ENCODE data around the gene C2orf92.

GRCh38 chr2:97662386-97662894 is 7.1 kb upstream of the C2orf92 start:
- TF ChIP-seq, protein P1, sequence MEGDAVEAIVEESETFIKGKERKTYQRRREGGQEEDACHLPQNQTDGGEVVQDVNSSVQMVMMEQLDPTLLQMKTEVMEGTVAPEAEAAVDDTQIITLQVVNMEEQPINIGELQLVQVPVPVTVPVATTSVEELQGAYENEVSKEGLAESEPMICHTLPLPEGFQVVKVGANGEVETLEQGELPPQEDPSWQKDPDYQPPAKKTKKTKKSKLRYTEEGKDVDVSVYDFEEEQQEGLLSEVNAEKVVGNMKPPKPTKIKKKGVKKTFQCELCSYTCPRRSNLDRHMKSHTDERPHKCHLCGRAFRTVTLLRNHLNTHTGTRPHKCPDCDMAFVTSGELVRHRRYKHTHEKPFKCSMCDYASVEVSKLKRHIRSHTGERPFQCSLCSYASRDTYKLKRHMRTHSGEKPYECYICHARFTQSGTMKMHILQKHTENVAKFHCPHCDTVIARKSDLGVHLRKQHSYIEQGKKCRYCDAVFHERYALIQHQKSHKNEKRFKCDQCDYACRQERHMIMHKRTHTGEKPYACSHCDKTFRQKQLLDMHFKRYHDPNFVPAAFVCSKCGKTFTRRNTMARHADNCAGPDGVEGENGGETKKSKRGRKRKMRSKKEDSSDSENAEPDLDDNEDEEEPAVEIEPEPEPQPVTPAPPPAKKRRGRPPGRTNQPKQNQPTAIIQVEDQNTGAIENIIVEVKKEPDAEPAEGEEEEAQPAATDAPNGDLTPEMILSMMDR (IDR thresholded peaks at IDR 0.05), result no peak
- TF ChIP-seq EZH2phosphoT487 (IDR thresholded peaks at IDR 0.05), result no peak

All from neural progenitor cell (in vitro differentiated cells).